HEK293 (cell line): Measurements from ENCODE around the gene IMPDH1.
A peak's percentile ranks its signal among the peaks of the same experiment; 100 is the strongest.

ENCODE experiments used
- BCL11A ChIP-seq: fragments of 450-650 bp; formaldehyde crosslinking; IDR thresholded peaks from 2 replicates; pipeline ENCODE4 v1.5.1; 2016; ENCODE audit warnings: low read depth, missing biosample characterization, missing genetic modification characterization
- FEZF1 ChIP-seq: fragments of 450-650 bp; formaldehyde crosslinking; IDR thresholded peaks from 2 replicates; pipeline ENCODE4 v1.5.1; 2016; ENCODE audit warnings: missing biosample characterization, missing genetic modification characterization
- GLIS1 ChIP-seq: fragments of 450-650 bp; formaldehyde crosslinking; IDR thresholded peaks from 2 replicates; pipeline ENCODE4 v1.5.1; 2016; ENCODE audit warnings: missing biosample characterization, missing genetic modification characterization
- SALL2 ChIP-seq: fragments of 450-650 bp; formaldehyde crosslinking; IDR thresholded peaks from 2 replicates; pipeline ENCODE4 v1.5.0; 2017; ENCODE audit warnings: missing biosample characterization, mild to moderate bottlenecking, missing genetic modification characterization, borderline replicate concordance
- SCRT2 ChIP-seq: fragments of 450-650 bp; formaldehyde crosslinking; IDR thresholded peaks from 2 replicates; pipeline ENCODE4 v1.5.1; 2016; ENCODE audit warnings: missing biosample characterization, missing genetic modification characterization
- ZBTB17 ChIP-seq: fragments of 450-650 bp; formaldehyde crosslinking; IDR thresholded peaks from 2 replicates; pipeline ENCODE4 v1.5.1; 2016; ENCODE audit warnings: missing biosample characterization, missing genetic modification characterization
- ZBTB21 ChIP-seq: fragments of 450-650 bp; formaldehyde crosslinking; IDR thresholded peaks from 2 replicates; pipeline ENCODE4 v1.5.1; 2017; ENCODE audit warnings: missing biosample characterization, missing genetic modification characterization
- ZBTB7A ChIP-seq: fragments of 450-650 bp; formaldehyde crosslinking; IDR thresholded peaks from 2 replicates; pipeline ENCODE4 v1.5.1; 2016; ENCODE audit warnings: low read depth, missing biosample characterization, missing genetic modification characterization
- ZFP3 ChIP-seq: fragments of 450-650 bp; formaldehyde crosslinking; IDR thresholded peaks from 2 replicates; pipeline ENCODE4 v1.5.1; 2016; ENCODE audit warnings: low read depth, missing biosample characterization, missing genetic modification characterization
- ZNF133 ChIP-seq: fragments of 450-650 bp; formaldehyde crosslinking; IDR thresholded peaks from 2 replicates; pipeline ENCODE4 v1.5.1; 2016; ENCODE audit warnings: missing biosample characterization, missing genetic modification characterization
- ZNF140 ChIP-seq: fragments of 450-650 bp; formaldehyde crosslinking; IDR thresholded peaks from 2 replicates; pipeline ENCODE4 v1.5.1; 2016; ENCODE audit warnings: missing biosample characterization, missing genetic modification characterization
- ZNF174 ChIP-seq: fragments of 450-650 bp; formaldehyde crosslinking; IDR thresholded peaks from 2 replicates; pipeline ENCODE4 v1.5.0; 2017; ENCODE audit warnings: missing biosample characterization, mild to moderate bottlenecking, missing genetic modification characterization
- ZNF211 ChIP-seq: fragments of 450-650 bp; formaldehyde crosslinking; IDR thresholded peaks from 2 replicates; pipeline ENCODE4 v1.5.1; 2016; ENCODE audit warnings: low read depth, missing biosample characterization, missing genetic modification characterization
- ZNF311 ChIP-seq: fragments of 450-650 bp; formaldehyde crosslinking; IDR thresholded peaks from 2 replicates; pipeline ENCODE4 v1.5.1; 2017; ENCODE audit warnings: missing biosample characterization, missing genetic modification characterization, borderline replicate concordance
- ZNF335 ChIP-seq: fragments of 450-650 bp; formaldehyde crosslinking; conservative IDR thresholded peaks from 2 replicates; pipeline ENCODE4 v1.5.1; 2016; ENCODE audit warnings: missing biosample characterization, missing genetic modification characterization
- ZNF521 ChIP-seq: fragments of 450-650 bp; formaldehyde crosslinking; IDR thresholded peaks from 2 replicates; pipeline ENCODE4 v1.5.1; 2017; ENCODE audit warnings: missing biosample characterization, mild to moderate bottlenecking, missing genetic modification characterization
- ZNF623 ChIP-seq: fragments of 450-650 bp; formaldehyde crosslinking; IDR thresholded peaks from 2 replicates; pipeline ENCODE4 v1.5.1; 2016; ENCODE audit warnings: missing biosample characterization, missing genetic modification characterization
- ZNF660 ChIP-seq: fragments of 450-650 bp; IDR thresholded peaks from 2 replicates; pipeline ENCODE4 v1.5.1; 2018; ENCODE audit warnings: missing biosample characterization, mild to moderate bottlenecking, missing genetic modification characterization
- ZNF670 ChIP-seq: fragments of 450-650 bp; formaldehyde crosslinking; IDR thresholded peaks from 2 replicates; pipeline ENCODE4 v1.5.1; 2016; ENCODE audit warnings: missing biosample characterization, missing genetic modification characterization, low read depth
- ZNF837 ChIP-seq: fragments of 450-650 bp; formaldehyde crosslinking; IDR thresholded peaks from 2 replicates; pipeline ENCODE4 v1.5.1; 2016; ENCODE audit warnings: missing biosample characterization, missing genetic modification characterization
- TF ChIP-seq, protein P1 (sequence below): fragments of 450-650 bp; formaldehyde crosslinking; IDR thresholded peaks from 2 replicates; pipeline ENCODE4 v1.5.1; 2016; ENCODE audit warnings: missing biosample characterization, missing genetic modification characterization, borderline replicate concordance
- TF ChIP-seq, protein P2 (sequence below): fragments of 450-650 bp; formaldehyde crosslinking; IDR thresholded peaks from 2 replicates; pipeline ENCODE4 v1.5.1; 2016; ENCODE audit warnings: missing biosample characterization, missing genetic modification characterization
- TF ChIP-seq, protein P3 (sequence below): IDR thresholded peaks from 2 replicates; pipeline ENCODE4 v1.6.1; 2011; ENCODE audit warnings: mild to moderate bottlenecking, low read depth, low read length, borderline replicate concordance
- TF ChIP-seq, protein P4 (sequence below): fragments of 450-650 bp; formaldehyde crosslinking; IDR thresholded peaks from 2 replicates; pipeline ENCODE4 v1.5.1; 2017; ENCODE audit warnings: missing biosample characterization, missing genetic modification characterization
- TF ChIP-seq, protein P5 (sequence below): fragments of 450-650 bp; formaldehyde crosslinking; IDR thresholded peaks from 2 replicates; pipeline ENCODE4 v1.5.1; 2016; ENCODE audit warnings: missing biosample characterization, missing genetic modification characterization
- TF ChIP-seq, protein P6 (sequence below): fragments of 450-650 bp; formaldehyde crosslinking; IDR thresholded peaks from 2 replicates; pipeline ENCODE4 v1.5.1; 2017; ENCODE audit warnings: missing biosample characterization, missing genetic modification characterization

The IMPDH1 gene

DNA sequence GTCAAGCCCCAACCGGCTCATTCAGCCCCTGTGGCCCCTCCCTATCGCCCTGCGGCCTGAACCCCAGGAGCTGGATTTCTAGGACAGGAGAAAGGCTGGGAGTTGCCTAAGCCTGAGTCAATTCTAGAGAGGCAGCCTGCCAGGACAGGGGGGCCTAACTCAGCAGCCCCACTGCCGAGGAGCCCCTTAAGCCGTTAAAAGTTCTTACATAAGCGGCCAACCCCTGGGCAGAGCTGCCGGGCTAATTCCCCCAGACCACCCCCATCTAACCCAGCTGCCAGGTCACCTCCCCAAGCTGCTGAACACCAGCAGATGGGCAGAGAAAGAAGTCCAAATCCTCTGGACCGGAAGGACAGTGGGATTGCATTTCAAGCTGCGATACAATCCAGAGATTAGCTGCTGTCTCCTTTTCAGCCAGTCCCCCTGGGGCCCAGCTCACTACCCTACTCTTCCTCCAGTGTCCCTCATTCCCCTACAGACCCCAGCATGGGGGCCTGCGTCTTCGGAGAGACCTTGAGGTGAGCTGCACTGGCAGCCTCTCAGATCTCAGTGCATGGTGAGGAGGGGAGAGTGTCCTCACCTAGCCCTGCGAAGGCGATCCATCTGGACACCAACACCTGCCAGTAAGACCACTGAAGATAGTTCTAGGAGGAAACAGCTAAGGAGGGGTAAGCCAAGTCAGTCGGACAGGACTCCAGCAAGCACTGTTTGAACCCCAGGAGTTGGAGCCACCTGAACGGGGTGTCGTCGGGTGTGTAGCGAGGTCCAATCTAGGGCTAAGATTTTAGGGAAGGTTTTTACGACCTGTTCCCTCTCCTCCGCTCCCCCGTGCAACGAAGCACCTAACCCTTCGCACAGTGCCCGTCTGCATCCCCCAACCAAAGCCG, 830 bp downstream of the IMPDH1 start (continued):
- TF ChIP-seq SALL2 (tag by site-specific recombination) (no peak), ZNF140 (tag by site-specific recombination) (no peak), ZNF311 (tag by site-specific recombination) (no peak), GLIS1 (peak; percentile 78), ZFP3 (tag by site-specific recombination) (no peak), ZNF660 (tag by site-specific recombination) (no peak), SCRT2 (no peak), ZNF174 (tag by site-specific recombination) (no peak), BCL11A (tag by site-specific recombination) (no peak), ZNF623 (tag by site-specific recombination) (no peak), ZBTB21 (tag by site-specific recombination) (no peak), ZNF837 (no peak), ZBTB7A (no peak), FEZF1 (tag by site-specific recombination) (no peak), ZNF521 (no peak), ZNF133 (tag by site-specific recombination) (no peak), ZNF335 (peak; percentile 80), ZNF670 (no peak), ZBTB17 (no peak), ZNF211 (tag by site-specific recombination) (no peak)
- TF ChIP-seq, protein P1, sequence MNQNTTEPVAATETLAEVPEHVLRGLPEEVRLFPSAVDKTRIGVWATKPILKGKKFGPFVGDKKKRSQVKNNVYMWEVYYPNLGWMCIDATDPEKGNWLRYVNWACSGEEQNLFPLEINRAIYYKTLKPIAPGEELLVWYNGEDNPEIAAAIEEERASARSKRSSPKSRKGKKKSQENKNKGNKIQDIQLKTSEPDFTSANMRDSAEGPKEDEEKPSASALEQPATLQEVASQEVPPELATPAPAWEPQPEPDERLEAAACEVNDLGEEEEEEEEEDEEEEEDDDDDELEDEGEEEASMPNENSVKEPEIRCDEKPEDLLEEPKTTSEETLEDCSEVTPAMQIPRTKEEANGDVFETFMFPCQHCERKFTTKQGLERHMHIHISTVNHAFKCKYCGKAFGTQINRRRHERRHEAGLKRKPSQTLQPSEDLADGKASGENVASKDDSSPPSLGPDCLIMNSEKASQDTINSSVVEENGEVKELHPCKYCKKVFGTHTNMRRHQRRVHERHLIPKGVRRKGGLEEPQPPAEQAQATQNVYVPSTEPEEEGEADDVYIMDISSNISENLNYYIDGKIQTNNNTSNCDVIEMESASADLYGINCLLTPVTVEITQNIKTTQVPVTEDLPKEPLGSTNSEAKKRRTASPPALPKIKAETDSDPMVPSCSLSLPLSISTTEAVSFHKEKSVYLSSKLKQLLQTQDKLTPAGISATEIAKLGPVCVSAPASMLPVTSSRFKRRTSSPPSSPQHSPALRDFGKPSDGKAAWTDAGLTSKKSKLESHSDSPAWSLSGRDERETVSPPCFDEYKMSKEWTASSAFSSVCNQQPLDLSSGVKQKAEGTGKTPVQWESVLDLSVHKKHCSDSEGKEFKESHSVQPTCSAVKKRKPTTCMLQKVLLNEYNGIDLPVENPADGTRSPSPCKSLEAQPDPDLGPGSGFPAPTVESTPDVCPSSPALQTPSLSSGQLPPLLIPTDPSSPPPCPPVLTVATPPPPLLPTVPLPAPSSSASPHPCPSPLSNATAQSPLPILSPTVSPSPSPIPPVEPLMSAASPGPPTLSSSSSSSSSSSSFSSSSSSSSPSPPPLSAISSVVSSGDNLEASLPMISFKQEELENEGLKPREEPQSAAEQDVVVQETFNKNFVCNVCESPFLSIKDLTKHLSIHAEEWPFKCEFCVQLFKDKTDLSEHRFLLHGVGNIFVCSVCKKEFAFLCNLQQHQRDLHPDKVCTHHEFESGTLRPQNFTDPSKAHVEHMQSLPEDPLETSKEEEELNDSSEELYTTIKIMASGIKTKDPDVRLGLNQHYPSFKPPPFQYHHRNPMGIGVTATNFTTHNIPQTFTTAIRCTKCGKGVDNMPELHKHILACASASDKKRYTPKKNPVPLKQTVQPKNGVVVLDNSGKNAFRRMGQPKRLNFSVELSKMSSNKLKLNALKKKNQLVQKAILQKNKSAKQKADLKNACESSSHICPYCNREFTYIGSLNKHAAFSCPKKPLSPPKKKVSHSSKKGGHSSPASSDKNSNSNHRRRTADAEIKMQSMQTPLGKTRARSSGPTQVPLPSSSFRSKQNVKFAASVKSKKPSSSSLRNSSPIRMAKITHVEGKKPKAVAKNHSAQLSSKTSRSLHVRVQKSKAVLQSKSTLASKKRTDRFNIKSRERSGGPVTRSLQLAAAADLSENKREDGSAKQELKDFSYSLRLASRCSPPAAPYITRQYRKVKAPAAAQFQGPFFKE (tag by site-specific recombination) = no peak
- TF ChIP-seq, protein P2, sequence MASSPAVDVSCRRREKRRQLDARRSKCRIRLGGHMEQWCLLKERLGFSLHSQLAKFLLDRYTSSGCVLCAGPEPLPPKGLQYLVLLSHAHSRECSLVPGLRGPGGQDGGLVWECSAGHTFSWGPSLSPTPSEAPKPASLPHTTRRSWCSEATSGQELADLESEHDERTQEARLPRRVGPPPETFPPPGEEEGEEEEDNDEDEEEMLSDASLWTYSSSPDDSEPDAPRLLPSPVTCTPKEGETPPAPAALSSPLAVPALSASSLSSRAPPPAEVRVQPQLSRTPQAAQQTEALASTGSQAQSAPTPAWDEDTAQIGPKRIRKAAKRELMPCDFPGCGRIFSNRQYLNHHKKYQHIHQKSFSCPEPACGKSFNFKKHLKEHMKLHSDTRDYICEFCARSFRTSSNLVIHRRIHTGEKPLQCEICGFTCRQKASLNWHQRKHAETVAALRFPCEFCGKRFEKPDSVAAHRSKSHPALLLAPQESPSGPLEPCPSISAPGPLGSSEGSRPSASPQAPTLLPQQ (tag by site-specific recombination) = 0 out of 2 replicates have a peak, but pooled peaks have one; percentile 16
- TF ChIP-seq, protein P3, sequence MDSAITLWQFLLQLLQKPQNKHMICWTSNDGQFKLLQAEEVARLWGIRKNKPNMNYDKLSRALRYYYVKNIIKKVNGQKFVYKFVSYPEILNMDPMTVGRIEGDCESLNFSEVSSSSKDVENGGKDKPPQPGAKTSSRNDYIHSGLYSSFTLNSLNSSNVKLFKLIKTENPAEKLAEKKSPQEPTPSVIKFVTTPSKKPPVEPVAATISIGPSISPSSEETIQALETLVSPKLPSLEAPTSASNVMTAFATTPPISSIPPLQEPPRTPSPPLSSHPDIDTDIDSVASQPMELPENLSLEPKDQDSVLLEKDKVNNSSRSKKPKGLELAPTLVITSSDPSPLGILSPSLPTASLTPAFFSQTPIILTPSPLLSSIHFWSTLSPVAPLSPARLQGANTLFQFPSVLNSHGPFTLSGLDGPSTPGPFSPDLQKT = no peak
- TF ChIP-seq, protein P4, sequence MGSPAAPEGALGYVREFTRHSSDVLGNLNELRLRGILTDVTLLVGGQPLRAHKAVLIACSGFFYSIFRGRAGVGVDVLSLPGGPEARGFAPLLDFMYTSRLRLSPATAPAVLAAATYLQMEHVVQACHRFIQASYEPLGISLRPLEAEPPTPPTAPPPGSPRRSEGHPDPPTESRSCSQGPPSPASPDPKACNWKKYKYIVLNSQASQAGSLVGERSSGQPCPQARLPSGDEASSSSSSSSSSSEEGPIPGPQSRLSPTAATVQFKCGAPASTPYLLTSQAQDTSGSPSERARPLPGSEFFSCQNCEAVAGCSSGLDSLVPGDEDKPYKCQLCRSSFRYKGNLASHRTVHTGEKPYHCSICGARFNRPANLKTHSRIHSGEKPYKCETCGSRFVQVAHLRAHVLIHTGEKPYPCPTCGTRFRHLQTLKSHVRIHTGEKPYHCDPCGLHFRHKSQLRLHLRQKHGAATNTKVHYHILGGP (tag by site-specific recombination) = no peak
- TF ChIP-seq, protein P5, sequence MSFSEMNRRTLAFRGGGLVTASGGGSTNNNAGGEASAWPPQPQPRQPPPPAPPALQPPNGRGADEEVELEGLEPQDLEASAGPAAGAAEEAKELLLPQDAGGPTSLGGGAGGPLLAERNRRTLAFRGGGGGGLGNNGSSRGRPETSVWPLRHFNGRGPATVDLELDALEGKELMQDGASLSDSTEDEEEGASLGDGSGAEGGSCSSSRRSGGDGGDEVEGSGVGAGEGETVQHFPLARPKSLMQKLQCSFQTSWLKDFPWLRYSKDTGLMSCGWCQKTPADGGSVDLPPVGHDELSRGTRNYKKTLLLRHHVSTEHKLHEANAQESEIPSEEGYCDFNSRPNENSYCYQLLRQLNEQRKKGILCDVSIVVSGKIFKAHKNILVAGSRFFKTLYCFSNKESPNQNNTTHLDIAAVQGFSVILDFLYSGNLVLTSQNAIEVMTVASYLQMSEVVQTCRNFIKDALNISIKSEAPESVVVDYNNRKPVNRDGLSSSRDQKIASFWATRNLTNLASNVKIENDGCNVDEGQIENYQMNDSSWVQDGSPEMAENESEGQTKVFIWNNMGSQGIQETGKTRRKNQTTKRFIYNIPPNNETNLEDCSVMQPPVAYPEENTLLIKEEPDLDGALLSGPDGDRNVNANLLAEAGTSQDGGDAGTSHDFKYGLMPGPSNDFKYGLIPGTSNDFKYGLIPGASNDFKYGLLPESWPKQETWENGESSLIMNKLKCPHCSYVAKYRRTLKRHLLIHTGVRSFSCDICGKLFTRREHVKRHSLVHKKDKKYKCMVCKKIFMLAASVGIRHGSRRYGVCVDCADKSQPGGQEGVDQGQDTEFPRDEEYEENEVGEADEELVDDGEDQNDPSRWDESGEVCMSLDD = 0 out of 2 replicates have a peak, but pooled peaks have one; percentile 33
- TF ChIP-seq, protein P6, sequence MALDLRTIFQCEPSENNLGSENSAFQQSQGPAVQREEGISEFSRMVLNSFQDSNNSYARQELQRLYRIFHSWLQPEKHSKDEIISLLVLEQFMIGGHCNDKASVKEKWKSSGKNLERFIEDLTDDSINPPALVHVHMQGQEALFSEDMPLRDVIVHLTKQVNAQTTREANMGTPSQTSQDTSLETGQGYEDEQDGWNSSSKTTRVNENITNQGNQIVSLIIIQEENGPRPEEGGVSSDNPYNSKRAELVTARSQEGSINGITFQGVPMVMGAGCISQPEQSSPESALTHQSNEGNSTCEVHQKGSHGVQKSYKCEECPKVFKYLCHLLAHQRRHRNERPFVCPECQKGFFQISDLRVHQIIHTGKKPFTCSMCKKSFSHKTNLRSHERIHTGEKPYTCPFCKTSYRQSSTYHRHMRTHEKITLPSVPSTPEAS = no peak
